ENCODE results near the gene MS4A6E.

The MS4A6E gene

GRCh38 chr11:60376601-60377000 lies 49.5 kb downstream of the MS4A6E start:
- ChIA-PET POLR2A (no interaction called here), CTCF (no interaction called here)
- Histone ChIP-seq H3K4me1 (ENCODE audit: control insufficient read depth, insufficient read depth, low read length) (no peaks in the 10 kb centered on the region), H3K9me3 (ENCODE audit: control insufficient read depth, insufficient read depth, low read depth, low read length) (no peaks in the 10 kb centered on the region), H3K4me3 (ENCODE audit: low read depth, low read length) (no peak overlapping the region), H3K36me3 (ENCODE audit: control insufficient read depth in 2 of 2, insufficient read depth in 1 of 2, low read length in 2 of 2) (no peaks in the 10 kb centered on the region), H3K27ac (ENCODE audit: extremely low read depth, low read depth, low read length) (no peak overlapping the region)
- no peak for TF ChIP-seq KLF10 (tag by site-specific recombination; IDR thresholded peaks at IDR 0.05)
- TF ChIP-seq ZSCAN4 (tag by site-specific recombination; IDR thresholded peaks at IDR 0.05) = no peak
- TF ChIP-seq ZNF394 (tag by site-specific recombination; IDR thresholded peaks at IDR 0.05; ENCODE audit: borderline replicate concordance) = no peak
- no peak for TF ChIP-seq HOXC10 (CRISPR knock-in tag; IDR thresholded peaks at IDR 0.05)
- TF ChIP-seq ZBTB49 (tag by site-specific recombination; IDR thresholded peaks at IDR 0.05; ENCODE audit: low read depth) = no peak
- no peak for TF ChIP-seq ZFP3 (tag by site-specific recombination; IDR thresholded peaks at IDR 0.05; ENCODE audit: low read depth)
- TF ChIP-seq ZNF248 (tag by site-specific recombination; IDR thresholded peaks at IDR 0.05) = no peak
- no peak for TF ChIP-seq SCRT2 (tag by site-specific recombination; IDR thresholded peaks at IDR 0.05)
- TF ChIP-seq ZNF837 (tag by site-specific recombination; IDR thresholded peaks at IDR 0.05) = no peak
- TF ChIP-seq ZBTB26 (tag by site-specific recombination; optimal IDR thresholded peaks at IDR 0.05) = no peak
- no peak for TF ChIP-seq ZNF549 (tag by site-specific recombination; IDR thresholded peaks at IDR 0.05)

GRCh38 chr11:60377401-60378136 lies 50.5 kb downstream of the MS4A6E start:
- H3K4me1 ChIP-seq (ENCODE audit: control insufficient read depth, insufficient read depth, low read length) = no peaks in the 10 kb centered on the region
- H3K9me3 ChIP-seq (ENCODE audit: control insufficient read depth, insufficient read depth, low read depth, low read length) = no peaks in the 10 kb centered on the region
- H3K4me3 ChIP-seq (ENCODE audit: low read depth, low read length) = no peak overlapping the region
- no peaks in the 10 kb centered on the region for H3K36me3 ChIP-seq (ENCODE audit: control insufficient read depth in 2 of 2, insufficient read depth in 1 of 2, low read length in 2 of 2)
- POLR2A ChIA-PET = no interaction called here
- CTCF ChIA-PET = no interaction called here
- no peak overlapping the region for H3K27ac ChIP-seq (ENCODE audit: extremely low read depth, low read depth, low read length)
- TF ChIP-seq ZNF362 (tag by site-specific recombination; IDR thresholded peaks at IDR 0.05) (no peak), ZNF473 (tag by site-specific recombination; IDR thresholded peaks at IDR 0.05) (no peak), ZNF146 (tag by site-specific recombination; IDR thresholded peaks at IDR 0.05) (no peak), ZNF623 (tag by site-specific recombination; IDR thresholded peaks at IDR 0.05) (no peak), ZBTB7A (tag by site-specific recombination; IDR thresholded peaks at IDR 0.05; ENCODE audit: low read depth) (no peak), ZSCAN4 (tag by site-specific recombination; IDR thresholded peaks at IDR 0.05) (no peak), ZNF335 (tag by site-specific recombination; conservative IDR thresholded peaks at IDR 0.05) (no peak), AEBP2 (tag by site-specific recombination; IDR thresholded peaks at IDR 0.05; ENCODE audit: borderline replicate concordance) (no peak), ZBTB44 (tag by site-specific recombination; IDR thresholded peaks at IDR 0.05) (no peak), ZBTB49 (tag by site-specific recombination; IDR thresholded peaks at IDR 0.05; ENCODE audit: low read depth) (no peak), ZNF544 (tag by site-specific recombination; IDR thresholded peaks at IDR 0.05) (no peak)

Measured in HEK293 (cell line).